ENCODE measurements around the gene CCDC85A.

Gene CCDC85A

DNA sequence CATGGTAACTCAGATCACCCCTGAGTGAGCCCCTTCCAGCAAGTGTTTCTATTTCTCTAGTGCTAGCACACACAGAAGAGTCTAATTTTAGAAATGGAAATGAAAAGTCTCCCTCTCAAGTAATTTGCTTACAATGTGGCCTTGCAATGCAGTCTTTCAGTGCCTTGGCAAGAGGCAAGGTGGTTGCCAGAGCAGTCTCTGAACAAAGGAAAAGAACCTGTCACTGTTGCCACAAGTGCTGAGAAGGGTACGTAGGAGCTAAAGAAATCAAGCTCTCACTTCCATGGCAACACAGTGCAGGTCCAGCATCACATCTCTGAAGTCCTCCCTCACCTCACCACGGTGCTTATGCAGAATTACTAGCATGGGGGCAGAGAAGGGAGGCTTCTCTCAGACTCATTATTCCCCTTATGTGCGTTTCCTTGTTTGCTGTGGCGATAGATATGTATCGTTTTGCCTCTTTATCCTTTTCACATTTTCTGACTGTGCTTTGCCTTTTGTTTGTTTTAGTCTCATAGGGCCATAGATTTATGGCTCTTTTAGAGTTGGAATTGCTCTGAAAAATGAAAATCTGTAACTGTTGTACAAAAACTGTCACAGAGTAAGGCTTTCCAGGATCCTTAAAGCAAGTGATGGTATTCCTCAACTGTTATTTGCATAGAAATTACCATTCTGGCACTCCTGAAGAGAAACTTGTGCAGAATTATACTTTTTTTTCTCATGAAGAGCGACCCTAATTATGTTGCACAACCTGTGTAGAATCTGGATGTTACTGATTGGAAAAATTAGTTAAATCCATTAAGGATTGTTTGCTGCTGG lies 164.8 kb downstream of the CCDC85A start:
- no peak for FAIRE-seq
- no peak for DNase-seq (ENCODE audit: insufficient read length, low spot score)

DNA sequence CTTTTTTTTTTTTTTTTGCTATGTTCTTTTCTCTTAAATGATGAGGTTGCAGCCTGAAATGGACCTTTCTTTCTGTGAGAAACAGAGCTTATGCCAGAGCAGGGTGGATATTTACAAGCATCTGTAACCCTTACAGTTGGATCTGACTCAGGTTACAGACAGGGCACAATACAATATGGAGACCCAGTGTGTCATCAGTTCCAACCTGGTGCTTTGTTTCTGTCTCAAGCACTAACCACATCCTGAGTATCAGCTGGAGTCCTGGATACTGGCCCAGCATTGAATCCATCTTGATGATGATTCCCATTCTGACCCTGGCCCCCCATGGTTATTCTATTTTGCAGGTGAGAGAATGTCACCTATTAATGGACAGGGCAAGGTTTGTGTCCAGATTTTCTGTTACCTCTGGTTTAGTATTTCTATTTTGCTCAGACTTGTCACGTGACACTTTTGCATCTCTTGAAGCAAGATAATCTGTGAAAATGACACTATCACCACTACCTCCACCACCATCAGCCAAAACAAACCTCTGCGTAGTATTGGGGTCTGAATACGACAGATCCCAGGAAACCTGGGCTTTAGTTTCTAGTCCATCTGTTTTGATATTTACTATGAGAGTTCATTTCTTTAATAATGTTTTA lies 174.0 kb downstream of the CCDC85A start:
- FAIRE-seq = no peak
- no peak for DNase-seq (ENCODE audit: insufficient read length, low spot score)

DNA sequence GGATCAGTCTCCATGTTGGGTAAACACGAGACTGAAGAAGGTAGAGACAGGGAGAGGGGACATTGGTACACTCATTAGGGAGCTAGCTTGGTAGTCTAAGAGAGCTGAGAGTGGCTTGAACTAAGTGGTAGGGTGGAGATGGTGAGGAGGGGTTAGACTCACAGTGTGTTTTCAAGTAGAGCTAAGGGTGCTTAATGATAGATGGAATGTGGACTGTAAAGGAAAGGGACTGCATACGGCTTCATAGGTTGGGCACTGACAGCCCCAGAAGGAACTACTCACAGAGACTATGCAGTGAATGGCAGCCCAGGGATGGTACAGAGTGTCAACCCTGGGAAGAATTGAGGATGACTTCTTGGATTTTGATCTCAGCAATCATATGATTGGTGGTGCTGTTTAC lies 178.1 kb downstream of the CCDC85A start:
- FAIRE-seq (peak; percentile 28), DNase-seq (ENCODE audit: insufficient read length, low spot score) (no peak)

DNA sequence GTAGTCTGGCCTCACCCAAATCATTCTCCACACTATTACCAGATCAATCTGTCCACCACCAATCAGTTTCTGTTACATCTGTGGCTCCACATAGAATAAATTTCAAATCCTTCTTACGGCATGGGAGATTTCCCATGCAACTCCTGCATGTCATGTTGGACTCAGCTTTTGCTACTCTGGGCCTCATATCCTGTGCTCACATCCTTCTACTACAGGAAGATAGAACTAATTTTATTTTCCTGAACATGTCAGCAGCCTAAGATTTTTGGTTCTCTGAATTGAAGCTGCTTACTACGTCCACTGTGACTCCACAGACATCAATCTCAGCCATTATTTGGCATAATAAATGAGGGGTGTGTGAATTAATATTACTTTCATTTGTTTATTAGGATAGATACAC lies 181.1 kb downstream of the CCDC85A start:
- FAIRE-seq (no peak), DNase-seq (ENCODE audit: insufficient read length, low spot score) (no peak)

DNA sequence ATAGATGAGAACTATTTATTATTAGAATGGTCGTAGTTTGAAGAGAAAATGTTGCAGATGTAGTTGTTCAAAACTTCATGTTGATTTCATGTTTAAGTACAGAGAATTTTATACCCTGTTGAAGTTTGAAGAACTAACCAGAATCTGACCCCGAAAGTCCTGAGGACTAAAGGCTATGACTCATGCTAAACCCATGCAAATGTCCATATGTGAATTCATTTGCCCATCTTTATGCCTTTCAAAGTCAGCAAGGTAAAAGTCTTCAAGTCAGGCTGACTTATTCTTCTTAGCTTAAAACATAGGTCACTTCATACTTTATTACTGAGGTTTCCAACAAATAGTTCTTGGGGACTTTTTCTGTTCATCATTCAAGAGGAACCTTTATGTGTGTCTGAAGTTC lies 185.5 kb downstream of the CCDC85A start:
- FAIRE-seq = peak; percentile 9
- peak; percentile 14 for DNase-seq (ENCODE audit: insufficient read length, low spot score)

DNA sequence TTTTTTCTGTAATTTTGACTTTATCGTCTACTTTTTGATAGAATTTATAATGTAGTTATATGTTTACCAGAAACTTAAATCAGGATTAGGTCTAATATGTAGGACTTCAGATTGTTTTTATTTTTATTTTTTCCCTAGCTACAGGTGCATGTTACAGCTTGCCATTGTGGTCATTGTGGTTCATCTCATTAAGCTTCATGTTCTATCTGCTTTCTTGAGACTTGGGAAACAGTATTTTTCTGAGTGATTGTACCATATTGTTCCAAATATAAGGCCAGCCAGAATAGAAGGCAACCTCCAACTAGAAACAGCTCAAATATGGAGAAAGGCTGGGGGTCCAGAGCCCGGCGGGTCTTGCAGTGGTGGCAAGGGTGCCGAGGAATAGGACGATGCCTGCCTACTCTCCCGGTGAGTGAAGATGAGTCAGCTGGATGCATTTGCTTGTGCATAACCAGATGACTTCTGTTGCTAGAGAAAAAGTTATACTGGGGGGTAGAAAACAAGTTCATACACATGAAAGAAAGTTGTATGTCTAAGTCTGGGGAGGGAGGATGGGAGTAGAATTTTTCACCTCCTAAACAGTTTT lies 188.4 kb downstream of the CCDC85A start:
- DNase-seq (ENCODE audit: insufficient read length, low spot score) (no peak), FAIRE-seq (peak; percentile 72)

DNA sequence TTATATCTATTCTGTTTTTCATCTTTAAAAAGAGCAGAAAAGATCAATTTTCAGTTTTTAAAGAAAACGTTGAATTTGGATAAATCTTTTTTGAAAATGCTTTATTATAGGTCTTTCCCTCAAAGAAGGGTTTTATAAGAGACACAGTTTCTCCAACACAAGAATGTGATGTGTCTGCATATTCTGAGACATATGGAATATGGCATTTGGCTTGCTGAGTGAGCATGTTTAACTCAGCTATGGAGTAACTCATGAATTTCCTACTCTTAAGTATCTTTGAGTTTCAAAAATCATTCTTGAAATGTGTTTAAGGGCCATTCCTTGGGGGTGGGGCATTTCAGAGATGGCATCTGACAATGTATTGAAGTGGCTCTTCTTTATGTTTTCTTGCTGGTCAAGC lies 191.5 kb downstream of the CCDC85A start:
- FAIRE-seq = no peak
- DNase-seq (ENCODE audit: insufficient read length, low spot score) = no peak

DNA sequence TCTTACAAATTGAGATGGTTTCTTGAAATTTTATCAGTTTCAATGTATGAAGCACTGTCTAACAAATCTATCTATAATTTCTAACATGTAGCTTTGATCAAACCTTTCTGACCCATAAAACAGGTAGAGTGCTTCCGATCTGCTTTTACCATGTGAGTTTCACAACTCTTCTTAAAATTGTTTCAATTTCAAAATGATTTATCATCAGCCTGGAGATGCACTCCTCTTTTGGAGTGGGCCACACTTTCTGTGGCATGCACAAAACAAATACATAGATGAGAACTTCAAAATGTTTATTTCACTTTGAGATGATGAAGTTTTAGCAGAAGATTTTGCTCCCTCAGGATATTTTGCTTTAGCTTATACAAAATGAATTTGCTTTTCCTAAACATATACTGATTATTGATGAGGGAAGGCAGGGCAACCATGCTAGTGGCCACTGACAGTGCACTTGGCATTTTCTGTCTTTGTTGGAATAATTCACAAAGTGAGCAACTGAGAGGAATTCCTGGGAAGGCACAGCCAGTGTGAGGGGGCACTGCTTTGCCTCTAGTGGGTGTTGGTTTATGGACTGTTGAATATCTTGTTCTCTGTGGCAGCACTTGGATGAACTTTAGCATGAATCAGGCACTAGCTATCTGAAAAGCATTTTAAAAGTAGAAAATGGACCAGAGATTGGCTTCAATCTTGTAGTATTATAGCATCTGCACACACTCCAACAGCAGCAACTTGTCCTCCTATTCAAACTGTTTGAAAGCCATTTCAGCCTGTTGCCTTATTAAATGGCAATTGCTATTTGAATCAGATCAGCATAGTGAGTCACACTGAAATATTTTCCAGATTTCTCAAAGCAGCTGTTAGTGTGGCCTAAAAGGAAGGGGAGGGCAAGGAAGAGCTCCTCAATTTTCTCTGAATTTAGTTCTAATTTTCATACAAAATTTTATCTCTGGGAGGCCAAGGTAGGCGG lies 193.2 kb downstream of the CCDC85A start:
- peak; percentile 74 for FAIRE-seq
- no peak for DNase-seq (ENCODE audit: insufficient read length, low spot score)

DNA sequence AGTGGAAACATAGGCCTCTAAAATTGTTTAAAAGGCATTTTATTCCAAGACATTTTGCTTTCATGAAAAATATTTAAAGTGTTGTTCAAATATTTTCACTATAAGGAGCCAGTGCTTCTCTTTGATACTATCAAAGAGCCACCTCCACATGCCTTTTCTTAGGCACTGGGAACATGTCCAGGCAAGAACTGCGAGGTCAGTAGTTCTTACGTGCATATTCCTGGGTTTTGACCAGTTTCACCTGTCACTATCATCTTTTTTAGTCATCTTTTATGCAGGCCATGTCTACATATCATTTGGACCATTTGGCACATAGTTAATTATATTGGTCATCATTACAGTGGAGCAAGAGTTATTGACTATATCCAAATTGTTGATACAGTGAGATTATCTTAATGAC lies 195.3 kb downstream of the CCDC85A start:
- FAIRE-seq (no peak), DNase-seq (ENCODE audit: insufficient read length, low spot score) (no peak)

DNA sequence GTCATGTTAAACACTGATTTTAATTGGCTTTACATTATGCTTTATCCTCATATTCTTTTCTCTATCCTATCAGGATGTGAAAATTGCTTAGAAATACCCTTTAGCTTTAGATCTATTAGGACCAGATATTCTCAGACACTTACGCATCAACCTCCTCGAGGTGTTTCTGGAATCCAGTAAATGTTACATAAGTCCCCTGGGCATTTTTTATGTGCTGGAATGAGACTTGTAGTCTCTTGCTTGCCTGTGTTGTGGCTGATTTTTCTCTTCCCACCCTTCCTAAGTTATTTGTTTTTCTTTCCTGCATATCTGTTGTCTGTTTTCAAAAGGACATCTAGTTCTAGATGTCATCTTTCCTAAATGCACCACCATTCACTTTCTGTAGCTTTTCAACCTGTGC lies 197.1 kb downstream of the CCDC85A start:
- DNase-seq (ENCODE audit: insufficient read length, low spot score) (no peak), FAIRE-seq (peak; percentile 9)

DNA sequence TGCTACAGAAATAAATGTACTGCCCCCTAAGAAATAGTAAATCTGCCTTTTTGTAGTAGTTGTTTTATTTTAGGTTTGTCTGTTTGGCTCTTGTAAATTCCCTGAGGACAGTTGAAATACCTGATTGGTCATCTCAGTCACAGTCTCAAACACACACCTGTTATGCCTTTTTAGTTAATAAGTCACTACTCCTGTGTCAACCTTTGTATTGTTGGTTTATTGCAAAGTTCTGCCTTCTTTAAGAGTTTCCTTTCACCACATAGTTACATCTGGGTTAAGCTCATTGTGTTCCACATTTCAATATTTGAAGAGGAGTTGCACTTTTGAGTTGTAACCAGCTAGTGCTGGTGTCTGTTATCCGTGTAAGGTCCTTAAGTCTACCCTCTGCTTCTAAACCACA lies 198.7 kb downstream of the CCDC85A start:
- FAIRE-seq (no peak), DNase-seq (ENCODE audit: insufficient read length, low spot score) (no peak)

DNA sequence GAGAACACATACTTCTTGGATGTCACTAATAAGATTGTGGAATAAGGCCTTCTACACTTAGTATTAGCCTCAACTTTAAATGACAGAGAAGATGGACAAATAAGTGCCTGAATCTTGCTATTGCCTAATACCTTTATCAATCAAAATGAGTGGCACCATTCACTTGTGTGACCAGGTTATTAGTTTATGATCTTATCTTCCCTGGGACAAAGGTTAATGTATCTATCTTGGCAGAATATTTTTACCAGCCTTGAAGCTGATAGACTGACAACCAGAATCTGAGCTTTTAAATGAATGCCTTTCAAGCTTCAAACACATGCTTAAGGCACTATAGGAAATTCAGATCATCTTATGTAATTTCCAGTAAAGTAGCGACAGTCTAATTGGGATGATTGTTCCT lies 202.9 kb downstream of the CCDC85A start:
- no peak for DNase-seq (ENCODE audit: insufficient read length, low spot score)
- FAIRE-seq = no peak

DNA sequence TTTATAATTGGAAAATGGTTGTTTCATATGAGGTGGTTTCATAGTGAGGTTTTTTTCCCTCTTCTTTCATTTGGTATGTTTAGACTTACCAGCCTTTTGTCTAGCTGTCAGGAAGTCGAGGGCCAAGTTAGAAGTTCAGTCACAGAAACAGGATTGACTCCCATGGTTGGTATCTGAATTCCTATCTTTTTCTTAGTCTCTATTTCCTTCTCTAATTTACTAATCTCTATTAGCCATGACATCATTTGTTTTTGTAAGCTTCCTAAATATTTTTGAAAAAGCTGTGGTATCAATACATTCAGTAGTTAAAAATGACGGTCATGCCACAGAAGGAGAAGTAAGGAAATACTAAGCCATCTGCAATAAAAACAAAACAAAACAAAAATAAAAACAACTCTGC lies 206.9 kb downstream of the CCDC85A start:
- no peak for FAIRE-seq

DNA sequence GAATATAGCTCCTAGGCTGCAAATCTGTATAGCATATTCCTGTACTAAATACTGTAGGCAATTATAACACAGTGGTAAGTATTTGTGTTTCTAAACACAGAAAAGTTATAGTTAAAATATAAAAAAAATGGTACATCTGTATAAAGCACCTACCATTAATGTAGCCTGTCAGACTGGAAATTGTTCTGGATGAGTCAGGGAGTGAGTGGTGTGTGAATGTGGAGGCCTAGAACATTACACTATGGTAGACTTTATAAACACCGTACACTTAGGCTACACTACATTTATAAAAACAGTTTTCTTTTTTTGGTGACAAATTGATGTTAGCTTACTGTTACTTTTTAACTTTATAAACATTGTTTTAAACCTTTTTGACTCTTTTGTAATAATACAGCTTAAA lies 226.3 kb downstream of the CCDC85A start:
- FAIRE-seq (no peak), DNase-seq (ENCODE audit: insufficient read length, low spot score) (no peak)

More for the DNA sequence above, 206.9 kb downstream of the CCDC85A start:
- no peak for DNase-seq (ENCODE audit: insufficient read length, low spot score)

DNA sequence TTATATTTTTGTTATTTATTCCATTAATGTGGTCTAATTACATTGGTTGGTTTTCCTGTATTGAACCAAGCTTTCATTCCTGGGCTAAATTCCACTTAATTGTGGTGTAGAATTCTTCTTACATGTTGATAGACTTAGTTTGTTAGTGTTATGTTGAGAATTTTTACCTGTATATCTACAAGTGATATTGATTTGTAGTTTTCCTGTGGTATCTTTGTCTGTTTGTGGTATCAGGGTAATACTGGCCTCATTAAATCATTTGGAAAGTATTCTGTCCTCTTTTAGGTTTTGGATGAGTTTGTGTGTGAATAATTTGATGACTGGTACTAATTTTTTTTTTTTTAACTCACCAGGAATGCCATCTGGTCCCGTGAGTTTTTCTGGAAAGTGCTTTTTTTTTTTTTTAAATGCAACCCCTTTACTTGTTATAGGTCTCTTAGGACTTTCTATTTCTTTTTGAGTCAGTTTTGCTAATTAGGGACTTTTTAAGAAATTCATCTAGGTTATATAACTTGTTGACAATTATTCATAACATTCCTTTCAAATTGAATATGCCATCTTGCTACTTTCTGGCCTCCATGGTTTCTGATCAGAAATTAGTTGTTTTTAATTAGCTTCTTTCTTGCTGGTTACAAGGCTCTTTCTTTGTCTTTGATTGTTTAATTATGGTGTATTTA lies 232.8 kb downstream of the CCDC85A start:
- no peak for FAIRE-seq

More for the DNA sequence above, 232.8 kb downstream of the CCDC85A start:
- no peak for DNase-seq (ENCODE audit: insufficient read length, low spot score)

Measured in HTR-8/SVneo (cell line).